ENCODE measurements around the gene GRIN3A.

DNA sequence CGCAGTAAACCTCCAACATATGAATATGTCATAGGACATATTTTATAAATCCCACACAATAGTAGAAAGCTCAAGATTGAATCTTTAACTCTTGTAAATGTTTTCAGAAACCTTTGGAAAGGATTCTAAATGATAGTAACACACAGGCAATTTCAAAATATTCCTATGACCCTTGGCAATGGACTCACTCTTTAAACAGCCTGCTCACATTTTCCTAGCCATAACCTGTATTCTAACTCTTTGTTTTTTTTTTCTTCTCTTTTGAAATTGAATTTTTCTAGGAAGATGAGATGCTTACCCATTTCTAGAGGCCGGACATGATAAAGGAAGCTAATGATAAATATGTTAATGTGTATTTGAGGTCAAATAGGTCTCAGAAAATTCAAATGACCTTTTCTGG, 29.6 kb downstream of the GRIN3A start:
- no peak for TF ChIP-seq SUPT5H (IDR thresholded peaks at IDR 0.05)
- no peak for TF ChIP-seq ARID2 (IDR thresholded peaks at IDR 0.05)
- no peak for TF ChIP-seq EZH2 (IDR thresholded peaks at IDR 0.05; ENCODE audit: borderline replicate concordance, low read depth, low read length)
- TF ChIP-seq, protein P1, sequence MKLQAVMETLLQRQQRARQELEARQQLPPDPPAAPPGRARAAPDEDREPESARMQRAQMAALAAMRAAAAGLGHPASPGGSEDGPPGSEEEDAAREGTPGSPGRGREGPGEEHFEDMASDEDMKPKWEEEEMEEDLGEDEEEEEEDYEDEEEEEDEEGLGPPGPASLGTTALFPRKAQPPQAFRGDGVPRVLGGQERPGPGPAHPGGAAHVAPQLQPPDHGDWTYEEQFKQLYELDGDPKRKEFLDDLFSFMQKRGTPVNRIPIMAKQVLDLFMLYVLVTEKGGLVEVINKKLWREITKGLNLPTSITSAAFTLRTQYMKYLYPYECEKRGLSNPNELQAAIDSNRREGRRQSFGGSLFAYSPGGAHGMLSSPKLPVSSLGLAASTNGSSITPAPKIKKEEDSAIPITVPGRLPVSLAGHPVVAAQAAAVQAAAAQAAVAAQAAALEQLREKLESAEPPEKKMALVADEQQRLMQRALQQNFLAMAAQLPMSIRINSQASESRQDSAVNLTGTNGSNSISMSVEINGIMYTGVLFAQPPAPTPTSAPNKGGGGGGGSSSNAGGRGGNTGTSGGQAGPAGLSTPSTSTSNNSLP (IDR thresholded peaks at IDR 0.05; ENCODE audit: borderline replicate concordance, low read depth, low read length) = no peak
- TF ChIP-seq, protein P2, sequence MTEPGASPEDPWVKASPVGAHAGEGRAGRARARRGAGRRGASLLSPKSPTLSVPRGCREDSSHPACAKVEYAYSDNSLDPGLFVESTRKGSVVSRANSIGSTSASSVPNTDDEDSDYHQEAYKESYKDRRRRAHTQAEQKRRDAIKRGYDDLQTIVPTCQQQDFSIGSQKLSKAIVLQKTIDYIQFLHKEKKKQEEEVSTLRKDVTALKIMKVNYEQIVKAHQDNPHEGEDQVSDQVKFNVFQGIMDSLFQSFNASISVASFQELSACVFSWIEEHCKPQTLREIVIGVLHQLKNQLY (CRISPR knock-in tag; conservative IDR thresholded peaks at IDR 0.05) = no peak
- no peak for TF ChIP-seq POLR2A (conservative IDR thresholded peaks at IDR 0.05)
- no peak for TF ChIP-seq NRF1 (conservative IDR thresholded peaks at IDR 0.05 in 1 of 2, IDR thresholded peaks at IDR 0.05 in 1 of 2)
- TF ChIP-seq GTF2F1 (IDR thresholded peaks at IDR 0.05; ENCODE audit: low read depth, low read length) = no peak
- TF ChIP-seq RNF2 (IDR thresholded peaks at IDR 0.05) = no peak
